WTC11 (cell line): ENCODE data around the gene GNAZ.

Experiments
- TF ChIP-seq, protein P1 (sequence below): fragments of 200-600 bp; IDR thresholded peaks from 2 replicates; pipeline ENCODE4 v1.8.0; 2022; ENCODE audit warnings: antibody characterized with exemption
- TF ChIP-seq, protein P2 (sequence below): sonication (generic); formaldehyde crosslinking; IDR thresholded peaks from 2 replicates; pipeline ENCODE4 v1.8.1; 2023; ENCODE audit warnings: mild to moderate bottlenecking, missing genetic modification reagents, moderate library complexity

DNA sequence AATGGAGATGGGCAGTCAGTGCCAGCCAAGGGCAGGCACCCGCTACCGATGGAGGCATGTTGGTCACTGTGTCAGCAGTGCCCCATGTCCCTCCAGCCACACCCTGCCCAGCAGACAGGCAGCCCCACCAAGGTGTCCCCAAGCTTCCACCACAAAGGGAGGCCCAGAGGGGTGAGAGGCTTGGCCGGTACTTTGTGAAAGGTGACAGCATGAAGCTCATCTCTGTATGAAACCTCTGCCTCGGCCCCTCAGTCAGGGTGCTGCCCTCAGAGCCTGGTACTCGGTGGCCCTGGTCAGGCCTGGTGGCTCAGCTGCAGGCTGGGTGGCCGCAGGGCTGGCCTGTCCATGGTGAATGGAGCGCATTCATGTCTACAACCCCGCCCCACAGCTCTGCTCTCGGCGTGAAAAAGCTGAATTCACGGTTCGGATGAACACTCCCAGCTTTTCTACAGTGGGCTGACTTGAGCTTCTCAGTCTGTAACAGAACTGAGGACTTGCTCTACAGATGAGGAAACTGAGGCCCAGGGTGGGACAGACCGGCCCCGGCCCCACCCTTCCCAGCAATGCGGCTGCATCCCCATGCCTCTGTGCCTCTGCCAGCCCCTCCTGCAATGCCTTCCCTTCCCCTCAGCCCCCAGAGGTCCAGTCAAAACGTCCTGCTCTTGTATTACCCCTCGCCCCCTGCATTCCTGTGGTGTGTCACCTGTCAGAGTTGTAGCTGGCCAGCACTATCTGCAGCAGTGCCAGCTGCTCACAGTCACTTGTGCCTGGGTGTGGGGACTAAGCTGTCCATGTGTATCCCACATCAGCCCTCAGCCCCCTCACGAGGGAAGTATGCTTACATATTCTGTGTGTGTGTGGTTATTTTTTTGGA, 43.8 kb downstream of the GNAZ start:
- TF ChIP-seq, protein P1, sequence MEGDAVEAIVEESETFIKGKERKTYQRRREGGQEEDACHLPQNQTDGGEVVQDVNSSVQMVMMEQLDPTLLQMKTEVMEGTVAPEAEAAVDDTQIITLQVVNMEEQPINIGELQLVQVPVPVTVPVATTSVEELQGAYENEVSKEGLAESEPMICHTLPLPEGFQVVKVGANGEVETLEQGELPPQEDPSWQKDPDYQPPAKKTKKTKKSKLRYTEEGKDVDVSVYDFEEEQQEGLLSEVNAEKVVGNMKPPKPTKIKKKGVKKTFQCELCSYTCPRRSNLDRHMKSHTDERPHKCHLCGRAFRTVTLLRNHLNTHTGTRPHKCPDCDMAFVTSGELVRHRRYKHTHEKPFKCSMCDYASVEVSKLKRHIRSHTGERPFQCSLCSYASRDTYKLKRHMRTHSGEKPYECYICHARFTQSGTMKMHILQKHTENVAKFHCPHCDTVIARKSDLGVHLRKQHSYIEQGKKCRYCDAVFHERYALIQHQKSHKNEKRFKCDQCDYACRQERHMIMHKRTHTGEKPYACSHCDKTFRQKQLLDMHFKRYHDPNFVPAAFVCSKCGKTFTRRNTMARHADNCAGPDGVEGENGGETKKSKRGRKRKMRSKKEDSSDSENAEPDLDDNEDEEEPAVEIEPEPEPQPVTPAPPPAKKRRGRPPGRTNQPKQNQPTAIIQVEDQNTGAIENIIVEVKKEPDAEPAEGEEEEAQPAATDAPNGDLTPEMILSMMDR: no peak
- TF ChIP-seq, protein P2, sequence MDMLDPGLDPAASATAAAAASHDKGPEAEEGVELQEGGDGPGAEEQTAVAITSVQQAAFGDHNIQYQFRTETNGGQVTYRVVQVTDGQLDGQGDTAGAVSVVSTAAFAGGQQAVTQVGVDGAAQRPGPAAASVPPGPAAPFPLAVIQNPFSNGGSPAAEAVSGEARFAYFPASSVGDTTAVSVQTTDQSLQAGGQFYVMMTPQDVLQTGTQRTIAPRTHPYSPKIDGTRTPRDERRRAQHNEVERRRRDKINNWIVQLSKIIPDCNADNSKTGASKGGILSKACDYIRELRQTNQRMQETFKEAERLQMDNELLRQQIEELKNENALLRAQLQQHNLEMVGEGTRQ (CRISPR knock-in tag): no peak
